Posterior cingulate gyrus (tissue), 11 donors: Measurements from ENCODE around the gene GRIP2.

Experiments used
- DNase-seq, 10 donors: peaks; one replicate each; pipeline versions ENCODE4 v3.0.0 to v3.0.0-alpha.2; 2020 to 2021; ENCODE audit warnings: mixed read lengths in 3 of 10
- intact Hi-C: fragments of 100-400 bp; cut with DNase I; formaldehyde crosslinking; loops from one replicate; pipeline ENCODE4 v1.15.1; 2023

Gene GRIP2

DNA sequence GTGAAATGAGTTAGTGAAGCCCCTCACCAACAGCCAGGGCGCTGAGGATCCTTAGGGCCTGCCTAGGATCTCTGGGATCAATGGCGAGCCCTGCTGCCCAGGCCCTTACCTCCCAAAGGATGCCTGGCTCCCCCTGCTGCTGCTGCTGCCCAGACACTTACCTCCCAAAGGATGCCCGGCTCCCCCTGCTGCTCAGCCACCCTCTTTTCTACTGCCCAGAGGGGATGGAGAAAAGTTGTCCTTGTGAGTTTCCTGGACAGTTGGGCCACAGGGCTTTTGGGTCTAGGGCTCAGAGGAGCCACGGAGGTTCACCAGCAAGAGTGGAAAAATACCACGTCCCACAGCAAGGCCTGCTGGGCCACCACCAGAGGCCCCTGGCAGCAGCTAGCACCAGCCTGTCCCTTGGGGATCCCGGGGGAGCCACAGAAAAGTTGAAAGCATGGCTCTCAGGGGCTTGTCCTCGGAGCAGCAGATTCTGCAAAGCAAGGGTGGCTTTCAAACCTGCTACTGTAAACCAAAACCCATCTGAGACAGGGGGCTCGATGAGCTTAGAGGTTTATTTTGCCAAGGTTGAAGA lies 78.3 kb downstream of the GRIP2 start:
- intact Hi-C loops: loop anchor here (2.0 to 10.0 kb wide), 2 partner anchors 259 to 567 kb away; no protein-coding TSS in a partner anchor

GRCh38 chr3:14461006-14461747 lies 79.0 kb downstream of the GRIP2 start:
- intact Hi-C loops: loop anchor here (2.0 to 10.0 kb wide), 2 partner anchors 258 to 566 kb away; no protein-coding TSS in a partner anchor
- DNase-seq: peak in 1 of 10 donors; percentile 66

More for the DNA sequence above, 78.3 kb downstream of the GRIP2 start:
- DNase-seq: peak in 9 of 10 donors; percentile 37 to 94 (median 66)

GRCh38 chr3:14460342-14461005 lies 79.7 kb downstream of the GRIP2 start:
- intact Hi-C loops: loop anchor here (2.0 to 10.0 kb wide), 2 partner anchors 258 to 566 kb away; no protein-coding TSS in a partner anchor
- peak; percentile 54 to 96 (median 66) for DNase-seq

GRCh38 chr3:14459787-14460186 lies 80.4 kb downstream of the GRIP2 start:
- intact Hi-C loops: loop anchor here (2.0 to 10.0 kb wide), 2 partner anchors 257 to 565 kb away; no protein-coding TSS in a partner anchor
- DNase-seq: no peak

- intact Hi-C loops: no loop called here
- peak in 1 of 10 donors; percentile 31 for DNase-seq
Measured at GRCh38 chr3:14459384-14459783, 80.8 kb downstream of the GRIP2 start.

GRCh38 chr3:14458434-14459275 lies 81.5 kb downstream of the GRIP2 start:
- intact Hi-C loops: no loop called here
- DNase-seq: peak in 1 of 10 donors; percentile 5

DNA sequence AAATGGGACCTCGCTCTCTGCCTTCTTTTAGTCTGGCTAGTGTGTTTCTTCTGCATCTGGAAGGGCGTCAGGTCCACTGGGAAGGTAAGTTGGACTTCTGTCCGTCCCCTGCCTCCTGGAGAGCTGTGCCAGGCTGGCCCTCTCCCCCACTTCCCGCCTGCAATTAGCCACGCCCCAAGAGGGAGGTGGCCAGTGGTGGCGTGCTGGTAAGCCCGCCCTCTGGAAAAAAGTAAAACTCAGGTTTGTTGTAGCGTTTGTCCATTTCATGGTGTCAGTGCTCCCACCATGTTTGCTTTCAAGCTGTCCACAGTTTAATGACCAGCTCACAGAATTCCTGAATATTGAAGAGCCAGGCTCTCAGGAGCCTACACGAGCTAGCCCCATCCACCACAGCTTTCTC lies 82.1 kb downstream of the GRIP2 start:
- intact Hi-C loops: no loop called here
- DNase-seq: peak in 1 of 10 donors; percentile 13

DNA sequence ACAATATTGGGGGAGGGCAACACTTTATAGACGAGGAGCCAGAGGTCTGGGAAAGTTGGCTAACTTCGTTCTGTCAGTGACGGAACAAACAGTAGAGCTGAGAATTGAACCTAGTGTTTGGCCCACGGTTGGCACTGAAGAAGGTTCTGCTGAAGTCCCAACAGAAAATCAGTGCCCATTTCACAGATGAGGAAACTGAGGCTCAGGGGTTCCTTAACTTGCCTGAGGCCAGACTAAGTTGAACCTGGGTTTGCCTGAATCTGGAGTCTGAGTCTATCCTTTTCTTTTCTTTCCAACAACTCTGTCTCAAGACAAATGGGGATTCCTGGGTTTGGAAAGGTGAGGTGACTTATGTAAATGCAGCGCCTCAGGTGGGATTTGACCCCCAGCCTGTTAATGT lies 82.7 kb downstream of the GRIP2 start:
- intact Hi-C loops: no loop called here
- no peak for DNase-seq

DNA sequence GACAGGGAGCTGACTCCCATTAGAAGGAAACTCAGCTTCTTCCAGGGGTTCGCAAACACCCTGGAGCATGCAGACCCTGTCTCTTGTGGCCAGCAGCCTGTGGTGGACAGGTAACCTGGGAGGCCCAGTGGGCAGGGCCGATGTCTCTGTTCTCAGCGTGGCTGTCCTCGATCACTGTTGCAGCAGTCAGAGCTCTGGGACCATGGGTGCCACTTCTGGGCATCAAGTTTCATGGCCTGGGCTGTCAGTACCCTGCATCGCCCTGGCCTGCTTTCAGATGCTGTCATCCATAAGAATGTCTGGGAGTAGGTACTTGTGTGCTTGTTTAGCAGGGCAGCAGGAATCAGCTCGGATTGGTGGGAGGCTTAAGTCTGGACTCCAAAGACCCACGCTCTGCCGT lies 83.3 kb downstream of the GRIP2 start:
- DNase-seq: peak in 1 of 10 donors; percentile 58
- intact Hi-C loops: no loop called here

GRCh38 chr3:14455571-14456317 lies 84.4 kb downstream of the GRIP2 start:
- DNase-seq: peak in 1 of 10 donors; percentile 71
- intact Hi-C loops: no loop called here

GRCh38 chr3:14454639-14455310 lies 85.4 kb downstream of the GRIP2 start:
- intact Hi-C loops: loop anchor here (5.0 kb wide), 1 partner anchor 47 kb away; no protein-coding TSS in a partner anchor

GRCh38 chr3:14453876-14454638 lies 86.1 kb downstream of the GRIP2 start:
- intact Hi-C loops: loop anchor here (5.0 kb wide), 1 partner anchor 47 kb away; no protein-coding TSS in a partner anchor
- peak in 2 of 10 donors; percentile 60 to 81 for DNase-seq

More at GRCh38 chr3:14454639-14455310, 85.4 kb downstream of the GRIP2 start:
- DNase-seq: peak in 1 of 10 donors; percentile 1

GRCh38 chr3:14452740-14453710 lies 87.1 kb downstream of the GRIP2 start:
- DNase-seq: peak; percentile 71 to 97 (median 78)
- intact Hi-C loops: loop anchor here (5.0 kb wide), 1 partner anchor 46 kb away; no protein-coding TSS in a partner anchor

DNA sequence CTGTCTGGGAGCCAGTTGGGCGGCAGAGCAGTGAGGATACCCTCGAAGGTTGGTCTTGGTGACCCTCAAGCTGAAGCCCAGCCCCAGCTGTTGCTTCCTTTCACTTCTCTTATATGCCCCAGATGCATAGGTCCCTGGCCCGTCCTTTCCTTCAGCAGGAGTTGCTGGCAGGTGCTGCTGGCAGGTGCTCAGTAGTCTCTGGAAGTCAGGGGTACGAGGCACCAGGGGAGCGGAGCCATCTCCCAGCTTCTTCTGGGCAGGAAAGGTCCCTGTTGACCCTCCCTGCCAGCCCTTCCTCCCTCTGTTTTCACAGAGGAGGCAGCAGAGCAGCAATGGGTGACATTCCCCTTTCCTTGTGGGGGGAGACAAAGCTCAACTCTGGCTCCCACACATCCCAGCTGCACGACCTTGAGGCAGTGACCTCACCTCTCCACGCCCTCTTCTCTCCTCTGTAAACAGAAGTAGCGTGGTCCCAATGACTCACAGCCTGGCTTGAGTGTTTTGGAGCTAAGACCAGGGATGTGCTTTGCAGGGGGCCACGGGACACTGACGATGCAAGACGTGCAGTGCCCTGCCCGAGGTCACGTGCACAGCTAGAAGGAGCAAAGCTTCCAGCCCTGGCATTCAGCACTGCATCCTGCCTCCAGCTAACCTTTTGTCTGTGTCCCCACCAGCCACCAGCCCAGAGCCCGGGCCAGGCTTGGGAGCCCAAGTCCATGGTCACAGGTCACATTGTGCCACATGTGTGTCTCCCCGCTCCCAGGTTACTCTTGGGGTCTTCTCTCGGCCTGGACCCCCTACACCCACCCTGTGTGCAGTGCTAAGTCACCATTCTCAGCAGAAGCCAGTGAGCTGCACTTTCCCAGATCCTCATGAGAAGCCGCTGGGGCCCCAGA lies 88.0 kb downstream of the GRIP2 start:
- DNase-seq: peak in 1 of 10 donors; percentile 55
- intact Hi-C loops: loop anchor here (5.0 kb wide), 1 partner anchor 45 kb away; no protein-coding TSS in a partner anchor

GRCh38 chr3:14450922-14451606 lies 89.1 kb downstream of the GRIP2 start:
- DNase-seq: peak in 1 of 10 donors; percentile 14
- intact Hi-C loops: loop anchor here (5.0 kb wide), 1 partner anchor 44 kb away; no protein-coding TSS in a partner anchor
